NCI-H1930 (cell line): ENCODE results near the gene ADISSP.

Experiments used
- DNase-seq, 2 experiments: peaks; one replicate each; lab custom pipeline; 2025; lab: John Stamatoyannopoulos, UW

The ADISSP gene

GRCh38 chr20:3767427-3768341 is at the start of gene ADISSP:
TSS of gene ADISSP (minus strand) at chr20:3767753. CDS start at chr20:3760100, 7,653 bp downstream.
- peak; percentile 97 for DNase-seq

GRCh38 chr20:3815703-3816315 is 48.3 kb upstream of the ADISSP start:
- DNase-seq: no peak

DNA sequence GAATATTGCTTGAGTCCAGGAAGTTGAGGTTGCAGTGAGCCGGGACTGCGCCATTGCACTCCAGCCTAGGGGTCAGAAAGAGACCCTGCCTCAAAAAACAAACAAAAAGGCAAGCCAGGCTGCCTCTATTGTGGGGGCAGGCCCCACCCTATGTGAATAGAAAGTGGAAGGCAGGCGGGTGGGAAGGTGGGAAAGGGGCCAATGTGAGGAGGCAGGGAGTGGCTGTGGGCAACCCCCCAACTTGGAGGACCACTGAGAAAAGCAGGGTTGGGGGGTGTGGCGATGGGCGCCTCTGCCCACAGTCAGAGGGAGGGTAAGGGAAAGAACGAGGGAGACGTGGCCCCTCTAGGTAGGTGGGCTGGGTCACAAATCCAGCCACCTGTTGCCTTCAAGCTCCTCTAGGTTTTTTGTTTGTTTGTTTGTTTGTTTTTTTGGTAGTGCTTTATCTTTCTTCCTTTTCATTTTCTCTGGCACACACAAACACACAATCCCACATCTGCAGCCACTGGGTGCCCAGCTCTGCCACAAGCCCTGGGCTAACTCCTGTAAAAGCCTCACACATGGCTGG is 47.5 kb upstream of the ADISSP start:
- DNase-seq: no peak

DNA sequence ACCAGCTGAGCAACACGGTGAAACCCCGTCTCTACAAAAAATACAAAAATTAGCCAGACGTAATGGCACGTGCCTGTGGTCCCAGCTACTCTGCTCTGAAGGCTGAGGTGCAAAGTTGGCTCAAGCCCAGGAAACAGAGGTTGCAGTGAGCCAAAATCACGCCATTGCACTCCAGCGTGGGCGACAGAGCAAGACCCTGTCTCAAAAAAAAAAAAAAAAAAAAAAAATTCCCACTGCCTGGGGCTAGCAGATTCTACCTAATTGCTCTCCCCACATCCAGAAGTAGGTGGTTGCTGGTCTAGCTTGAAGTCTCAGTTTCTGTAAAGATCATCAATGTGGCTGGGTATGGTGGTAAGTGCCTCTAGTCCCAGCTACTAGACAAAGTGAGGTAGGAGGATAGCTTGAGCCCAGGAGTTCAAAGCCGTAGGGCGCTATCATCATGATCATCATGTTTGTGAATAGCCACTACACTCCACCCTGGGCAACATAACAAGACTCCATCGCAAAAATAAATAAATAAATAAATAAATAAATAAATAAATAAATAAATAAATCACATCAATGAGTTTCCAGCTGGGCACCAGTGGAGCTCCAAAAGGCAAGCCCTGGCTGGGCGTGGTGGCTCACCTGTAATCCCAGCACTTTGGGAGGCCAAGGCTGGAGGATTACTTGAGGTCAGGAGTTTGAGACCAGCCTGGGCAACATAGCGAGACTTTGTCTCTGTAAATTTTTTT is 46.5 kb upstream of the ADISSP start:
- no peak for DNase-seq

- DNase-seq: no peak
Observed at GRCh38 chr20:3812975-3813847, 45.7 kb upstream of the ADISSP start.

DNA sequence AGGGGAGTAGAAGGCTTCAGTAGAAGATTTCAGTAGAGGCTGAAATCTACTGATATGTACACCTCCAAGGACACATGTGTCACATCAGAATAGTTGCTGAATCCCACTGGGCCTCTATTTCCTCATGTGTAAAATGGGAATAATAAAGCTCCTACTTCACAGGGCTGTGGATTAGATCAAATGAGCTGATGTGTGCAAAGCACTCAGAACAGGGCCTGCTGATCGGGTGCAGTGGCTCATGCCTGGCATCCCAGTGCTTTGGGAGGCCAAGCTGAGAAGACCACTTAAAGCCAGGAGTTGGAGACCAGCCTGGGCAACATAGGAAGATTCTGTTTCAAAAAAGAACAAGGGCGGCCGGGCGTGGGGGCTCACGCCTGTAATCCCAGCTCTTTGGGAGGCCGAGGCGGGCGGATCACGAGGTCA is 44.7 kb upstream of the ADISSP start:
- DNase-seq: no peak

DNA sequence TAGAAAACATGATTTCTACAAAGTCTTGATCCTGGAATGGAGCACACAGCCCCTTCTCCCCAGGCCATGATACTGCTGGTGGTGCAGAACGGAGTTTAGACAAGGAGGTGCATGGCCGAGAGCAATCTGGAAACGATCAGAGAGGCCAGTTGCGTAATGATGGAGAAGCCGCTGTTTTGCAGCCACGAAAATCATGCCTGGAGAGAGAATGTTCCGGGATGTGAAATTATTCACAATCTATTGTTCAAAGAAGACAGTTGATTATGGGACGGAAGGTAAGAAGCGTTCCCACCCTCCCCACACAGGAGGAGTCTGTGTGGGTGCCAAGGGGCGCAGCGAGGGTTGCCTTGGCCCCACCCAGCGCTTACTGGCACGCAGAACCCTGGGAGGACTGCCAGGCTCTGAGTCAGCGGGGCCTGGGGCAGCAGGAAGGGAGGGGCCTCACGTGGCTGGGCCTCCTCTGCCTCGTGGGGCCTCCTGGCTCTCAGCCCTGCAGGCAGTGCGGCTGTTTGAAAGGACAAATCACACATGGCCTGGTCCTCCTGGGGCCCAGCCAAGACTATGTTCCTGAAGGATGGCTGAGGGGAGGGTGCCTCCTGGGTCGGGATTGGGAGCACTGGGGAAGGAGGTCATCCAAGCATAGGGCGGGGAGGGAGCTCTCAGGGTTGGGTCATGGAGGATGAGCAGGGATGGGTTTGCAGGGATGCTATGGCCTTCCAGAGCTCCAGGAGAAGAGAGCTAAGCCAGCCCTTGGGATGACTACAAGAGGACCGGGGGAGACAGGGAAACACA is 44.1 kb upstream of the ADISSP start:
- DNase-seq: no peak

- no peak for DNase-seq
Observed at GRCh38 chr20:3808544-3808943, 41.0 kb upstream of the ADISSP start.

- DNase-seq: no peak
Observed at GRCh38 chr20:3804781-3805180, 37.2 kb upstream of the ADISSP start.

DNA sequence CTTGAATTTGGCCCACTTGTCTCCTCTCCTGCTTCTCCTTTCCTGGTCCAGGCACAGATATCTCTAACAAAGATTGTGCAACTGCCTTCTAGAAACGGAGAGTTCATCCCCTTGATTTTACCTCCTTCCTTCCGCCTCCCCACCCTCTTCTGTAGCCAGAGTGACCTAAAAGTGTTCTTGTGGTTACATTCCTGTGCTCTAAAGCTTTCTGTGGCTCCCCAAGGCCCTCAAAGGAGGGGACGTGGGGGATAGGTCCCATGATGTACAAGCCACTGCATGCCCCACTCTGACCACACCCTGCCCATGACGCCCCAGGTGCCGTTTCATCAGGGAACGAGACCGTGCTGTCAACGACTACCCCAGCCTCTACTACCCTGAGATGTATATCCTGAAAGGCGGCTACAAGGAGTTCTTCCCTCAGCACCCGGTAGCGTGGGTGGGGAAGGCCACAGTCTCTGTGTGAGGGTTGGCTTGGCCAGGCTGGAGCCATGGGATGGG is 36.8 kb upstream of the ADISSP start:
- no peak for DNase-seq

- DNase-seq: no peak
Observed at GRCh38 chr20:3803854-3804253, 36.3 kb upstream of the ADISSP start.

GRCh38 chr20:3803289-3803688 is 35.7 kb upstream of the ADISSP start:
- DNase-seq: no peak

DNA sequence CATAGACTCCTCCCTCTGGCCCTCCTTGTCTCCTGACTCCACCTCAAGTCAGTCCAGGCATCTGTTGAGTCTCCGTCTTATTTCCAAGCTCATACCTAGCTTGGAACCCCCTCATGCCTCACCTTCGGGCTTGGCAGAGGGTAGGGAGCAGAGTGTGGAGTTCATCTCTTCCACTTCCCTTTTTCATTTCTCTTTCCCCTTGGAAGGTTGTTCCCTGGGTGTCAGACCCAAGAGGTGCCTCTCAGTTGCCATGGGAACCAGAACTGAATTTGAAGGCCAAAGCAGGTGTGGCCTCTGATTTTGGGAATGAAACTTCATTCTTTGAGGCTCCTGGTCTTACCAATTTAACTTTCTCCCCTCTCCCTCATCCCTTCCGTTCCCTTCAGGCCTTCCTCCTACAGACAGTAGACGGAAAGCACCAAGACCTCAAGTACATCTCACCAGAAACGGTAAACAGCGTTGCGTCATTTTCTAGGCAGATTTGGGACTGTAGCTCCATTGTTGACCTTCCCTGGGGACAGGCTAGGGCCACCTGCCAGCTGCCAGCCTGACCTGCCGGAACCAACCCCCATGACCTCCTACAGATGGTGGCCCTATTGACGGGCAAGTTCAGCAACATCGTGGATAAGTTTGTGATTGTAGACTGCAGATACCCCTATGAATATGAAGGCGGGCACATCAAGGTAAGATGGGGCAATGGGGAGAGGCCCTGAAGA is 35.1 kb upstream of the ADISSP start:
- no peak for DNase-seq

DNA sequence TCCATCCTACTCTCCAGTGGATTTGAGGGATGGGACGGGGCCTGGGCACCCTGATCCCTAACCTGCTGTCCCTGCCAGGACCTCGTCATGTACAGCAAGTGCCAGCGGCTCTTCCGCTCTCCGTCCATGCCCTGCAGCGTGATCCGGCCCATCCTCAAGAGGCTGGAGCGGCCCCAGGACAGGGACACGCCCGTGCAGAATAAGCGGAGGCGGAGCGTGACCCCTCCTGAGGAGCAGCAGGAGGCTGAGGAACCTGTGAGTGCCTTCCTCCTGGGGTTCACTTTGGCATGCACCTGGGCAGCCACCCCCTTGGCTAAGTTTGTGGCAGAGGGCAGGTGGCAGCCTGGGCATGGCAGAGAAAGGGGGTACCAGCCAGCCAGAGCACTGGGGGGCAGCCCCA is 34.3 kb upstream of the ADISSP start:
- no peak for DNase-seq

GRCh38 chr20:3801299-3801698 is 33.7 kb upstream of the ADISSP start:
- no peak for DNase-seq

DNA sequence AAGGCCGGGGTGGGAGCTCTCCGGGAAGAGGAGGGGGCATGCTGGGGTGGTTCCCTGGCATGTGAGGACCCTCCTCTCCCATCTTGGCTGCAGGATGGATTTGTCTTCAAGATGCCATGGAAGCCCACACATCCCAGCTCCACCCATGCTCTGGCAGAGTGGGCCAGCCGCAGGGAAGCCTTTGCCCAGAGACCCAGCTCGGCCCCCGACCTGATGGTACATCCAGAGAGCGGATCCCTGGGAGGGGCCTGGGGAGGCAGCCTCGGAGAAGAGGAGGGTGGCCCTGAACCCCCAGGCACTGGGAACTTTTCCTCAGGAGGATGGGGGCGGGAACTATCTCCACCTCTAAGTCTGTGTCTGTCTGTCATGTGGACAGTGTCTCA is 33.3 kb upstream of the ADISSP start:
- no peak for DNase-seq

GRCh38 chr20:3800256-3800877 is 32.8 kb upstream of the ADISSP start:
- no peak for DNase-seq

DNA sequence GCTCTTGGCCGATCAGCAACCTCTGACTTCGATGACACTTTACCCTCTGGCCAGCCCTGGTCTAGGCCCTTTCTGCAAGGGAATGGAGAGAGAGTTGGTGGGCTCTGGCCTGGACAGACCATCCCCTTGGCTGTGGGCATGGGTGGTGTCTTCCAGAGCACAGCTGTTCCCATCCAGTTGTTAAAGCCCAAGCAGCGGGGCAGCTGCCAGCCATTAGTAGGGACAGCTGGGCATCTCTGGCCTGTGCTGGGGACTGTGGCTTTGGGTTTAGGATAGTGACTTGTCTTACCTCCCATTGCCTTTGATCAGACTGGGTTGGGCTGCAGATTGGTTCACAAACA is 31.3 kb upstream of the ADISSP start:
- no peak for DNase-seq

DNA sequence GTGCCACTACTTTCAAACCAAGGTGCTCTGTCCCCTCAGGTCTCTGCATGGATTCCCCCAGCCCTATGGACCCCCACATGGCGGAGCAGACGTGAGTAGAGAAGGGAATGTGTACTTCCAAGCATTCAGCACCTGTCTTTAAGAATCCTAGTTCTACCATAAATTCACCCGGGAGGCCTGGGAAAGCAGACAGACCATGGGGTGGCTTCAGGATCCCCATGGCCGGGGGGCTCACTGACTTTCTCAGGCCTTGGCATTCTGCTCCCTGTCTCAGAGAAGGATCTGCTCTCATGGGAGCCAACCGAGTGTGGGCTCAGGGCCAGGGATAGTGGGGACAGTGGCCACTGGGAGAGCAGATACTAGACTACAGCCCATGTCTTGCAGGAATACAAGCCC is 30.8 kb upstream of the ADISSP start:
- no peak for DNase-seq
